Measurements from ENCODE around the gene SEMA6D.
"Not testable (repeated sequence)": the region's sequence is repeated elsewhere in the genome, so short reads cannot be mapped to it uniquely, and the experiment has no call there.

The SEMA6D gene

DNA sequence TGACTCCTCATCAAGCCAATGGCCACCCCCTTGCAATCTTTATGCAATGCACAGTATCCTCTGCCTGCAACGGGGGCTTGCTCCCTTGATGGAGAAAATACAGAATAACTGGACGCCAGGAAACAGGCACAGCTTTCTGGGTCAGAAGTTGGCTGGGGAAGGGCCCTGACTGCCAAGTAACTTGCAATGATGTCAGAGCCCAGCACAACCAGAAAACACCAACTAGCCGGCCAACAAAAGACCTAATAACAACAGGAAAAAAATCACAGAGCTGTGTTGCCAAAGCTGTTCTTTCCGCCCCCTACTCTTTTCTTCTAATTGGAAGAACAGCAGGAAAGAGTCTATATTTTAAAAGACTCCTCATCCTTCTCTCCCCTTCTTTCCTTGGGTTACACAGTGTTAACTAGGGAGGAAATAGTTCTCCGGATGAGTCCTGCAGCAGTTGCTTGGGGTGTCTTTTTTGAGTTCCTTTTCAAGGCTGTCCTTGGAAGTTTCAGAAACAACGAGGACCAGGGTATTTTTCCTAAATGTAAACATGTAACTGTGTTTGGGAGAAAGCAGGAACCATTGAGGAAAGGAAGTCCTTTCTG lies 1.4 kb upstream of the SEMA6D start:
- no peak for DNase-seq (ENCODE audit: low read depth, low spot score)

DNA sequence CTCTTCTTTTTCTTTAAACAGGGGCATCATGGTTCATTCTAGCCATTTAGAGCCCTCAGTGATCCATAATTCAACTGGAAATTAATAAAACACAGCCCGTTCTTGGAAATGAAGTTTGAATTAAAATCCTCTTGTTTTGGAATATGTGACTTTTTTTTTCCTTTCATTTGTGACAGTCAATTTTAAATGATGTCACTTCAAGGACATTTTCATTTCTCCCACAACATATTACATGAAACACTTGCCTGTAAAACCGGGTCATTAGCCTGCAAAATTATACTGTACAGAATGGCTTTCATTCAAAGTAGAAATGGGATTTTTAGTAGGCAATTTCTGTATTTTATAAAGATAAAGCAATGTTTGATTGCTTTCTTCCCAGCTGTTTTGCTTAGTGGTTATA lies 789 bp upstream of the SEMA6D start:
- no peak for DNase-seq (ENCODE audit: low read depth, low spot score)

DNA sequence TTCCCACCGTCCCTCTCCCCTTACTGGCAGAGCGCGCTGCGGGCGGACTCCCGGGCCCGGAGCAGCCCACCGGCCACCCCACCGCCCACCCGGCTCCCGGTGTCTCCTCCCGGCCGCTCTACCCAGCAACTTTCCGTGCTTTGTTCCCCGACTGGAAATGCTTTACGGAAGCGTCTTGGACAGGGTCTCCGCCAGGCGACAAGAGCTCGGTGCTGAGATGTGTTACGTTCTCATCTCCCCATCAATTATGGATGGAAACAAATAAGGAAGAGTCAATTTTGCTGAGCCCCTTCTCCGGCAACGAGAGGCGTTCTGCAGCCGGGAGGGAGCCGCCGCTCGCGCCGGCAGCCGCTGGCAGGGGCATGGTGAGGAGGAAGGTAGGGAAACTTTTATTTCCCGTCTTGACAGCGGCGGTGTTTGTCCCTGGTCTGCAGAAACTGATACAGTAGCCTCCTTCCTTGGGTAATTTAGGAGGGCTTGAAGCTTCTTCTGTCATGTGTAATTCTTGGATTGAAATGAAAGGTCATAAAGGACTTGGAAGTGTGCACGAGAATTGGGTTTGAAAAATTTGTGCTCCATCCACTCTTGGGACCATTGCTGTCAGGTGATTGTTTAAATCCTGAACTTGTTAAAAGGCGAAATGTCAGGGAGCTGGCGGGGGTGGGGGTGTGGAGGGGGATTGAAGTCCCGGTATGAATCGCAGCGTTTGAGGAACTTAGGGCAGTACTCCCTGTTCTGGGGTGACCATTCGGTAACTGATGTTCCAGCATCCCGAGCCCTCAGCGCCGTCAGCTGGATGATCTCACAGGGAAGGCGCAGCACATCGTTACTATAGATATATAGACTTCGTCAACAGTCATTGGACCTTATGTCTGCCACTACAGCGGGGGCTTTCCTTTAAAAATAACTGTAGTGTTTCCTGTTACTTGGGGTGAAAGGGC lies 1.5 kb downstream of the SEMA6D start:
- DNase-seq (ENCODE audit: low read depth, low spot score): no peak

DNA sequence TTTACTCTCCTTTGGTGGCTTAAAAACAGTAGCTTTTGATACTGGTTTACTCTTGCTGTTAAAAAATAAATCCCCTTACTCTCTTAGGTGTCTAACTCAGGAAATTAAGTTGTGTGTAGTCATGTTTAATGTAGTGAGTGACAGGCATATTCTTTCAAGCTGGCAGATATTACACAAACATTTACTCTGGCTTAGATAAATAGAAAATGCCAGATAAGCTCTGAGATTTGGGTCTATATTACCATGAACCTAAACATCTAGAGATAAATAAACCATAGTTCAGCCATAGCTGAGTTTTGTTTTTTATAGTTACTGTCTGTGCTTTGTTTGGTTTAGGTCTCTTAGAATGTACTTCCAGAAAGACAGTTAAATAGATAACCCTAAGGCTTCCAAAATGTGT lies 2.4 kb downstream of the SEMA6D start:
- no peak for DNase-seq (ENCODE audit: low read depth, low spot score)

DNA sequence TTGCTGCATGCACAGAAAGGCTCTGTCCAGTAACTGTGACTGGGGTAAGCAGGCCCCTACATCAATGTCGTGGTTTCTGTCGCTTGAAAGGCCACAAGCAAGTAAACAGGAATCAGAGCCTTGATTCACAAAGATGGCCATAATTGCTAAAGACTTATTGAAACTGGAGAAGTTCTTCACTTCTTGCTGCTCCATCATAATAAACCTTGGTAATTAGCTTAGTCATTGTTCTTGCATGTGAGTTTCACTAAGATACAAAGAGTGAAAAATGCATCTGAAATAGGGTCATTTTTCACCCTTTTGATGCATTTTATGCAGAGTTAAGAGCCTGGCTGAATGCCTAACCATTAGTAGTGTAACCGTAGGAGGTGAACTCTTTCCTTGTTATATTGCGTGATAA lies 3.2 kb downstream of the SEMA6D start:
- no peak for DNase-seq (ENCODE audit: low read depth, low spot score)

DNA sequence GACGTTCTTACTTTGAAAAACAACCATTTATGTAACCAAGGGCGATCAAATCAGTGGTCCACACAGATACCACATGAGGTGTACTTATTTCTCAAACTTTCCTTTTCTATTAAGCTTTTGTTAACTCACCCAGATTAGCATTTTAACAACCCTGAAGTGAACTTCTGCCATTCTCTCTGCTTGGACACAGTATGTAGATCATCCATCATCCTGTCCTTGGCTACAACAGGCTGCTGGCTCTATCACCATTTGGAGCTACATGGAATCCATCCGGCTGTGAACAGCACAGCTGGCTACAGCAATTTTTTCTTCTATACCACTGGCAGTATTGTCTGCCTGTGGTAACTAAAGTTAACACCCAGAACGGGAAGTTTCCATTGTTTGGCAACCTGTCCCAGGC lies 4.4 kb downstream of the SEMA6D start:
- DNase-seq (ENCODE audit: low read depth, low spot score): no peak

DNA sequence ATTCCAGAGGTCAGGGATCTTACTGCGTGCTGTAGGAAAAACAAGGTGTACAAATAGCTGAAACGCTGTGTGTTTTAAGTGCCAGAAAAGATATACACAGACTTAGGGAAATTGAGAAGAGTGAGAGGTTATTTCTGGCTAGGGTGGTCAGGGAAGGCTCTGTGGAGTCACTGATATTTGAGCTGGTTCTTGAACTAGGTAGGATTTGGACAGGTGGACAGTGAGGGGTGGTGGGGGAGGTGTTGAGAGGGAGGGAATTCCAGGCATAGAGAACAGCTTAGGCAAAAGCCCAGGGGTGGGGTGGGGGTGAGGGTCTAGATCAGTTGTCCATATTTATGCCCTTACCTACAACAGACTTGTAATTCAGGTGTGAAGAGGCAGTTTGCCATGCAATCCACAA lies 7.0 kb downstream of the SEMA6D start:
- no peak for DNase-seq (ENCODE audit: low read depth, low spot score)

DNA sequence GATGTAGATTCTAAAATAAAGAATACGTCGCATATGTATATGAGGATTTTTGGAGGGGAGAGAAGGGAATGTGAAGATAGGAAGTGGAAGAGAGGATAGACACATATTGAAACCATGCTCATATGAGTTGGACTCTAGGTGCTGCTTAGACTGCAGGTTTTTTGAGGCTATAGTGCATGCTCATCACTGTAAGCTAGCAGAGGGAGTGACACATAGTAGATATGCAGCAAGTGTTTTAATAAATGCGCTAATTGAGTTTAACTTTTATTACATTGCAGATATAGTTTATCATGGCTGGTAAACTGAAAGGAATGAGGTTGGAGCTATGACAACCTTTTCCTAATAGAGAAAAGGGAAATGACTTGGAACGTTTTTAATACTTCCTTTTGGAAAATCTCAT lies 7.7 kb downstream of the SEMA6D start:
- DNase-seq (ENCODE audit: low read depth, low spot score): no peak

DNA sequence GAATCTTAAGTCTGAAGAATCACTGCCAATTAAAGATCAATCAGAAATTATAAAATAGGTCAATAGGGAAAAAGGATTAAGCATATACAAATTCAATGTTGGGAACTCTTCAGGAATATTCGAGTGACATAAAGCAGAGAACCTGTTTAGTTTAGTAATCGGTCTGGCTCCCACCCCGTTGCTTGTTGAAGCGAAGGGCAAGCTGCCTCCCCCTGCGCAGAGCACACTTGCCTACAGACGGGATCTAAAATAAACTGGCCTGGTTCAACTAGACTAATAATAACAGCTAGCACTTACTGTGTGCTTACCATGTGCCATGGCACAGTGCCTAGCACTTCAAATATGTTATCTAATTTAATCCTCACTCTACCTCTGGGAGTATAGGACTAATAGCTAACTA lies 8.6 kb downstream of the SEMA6D start:
- no peak for DNase-seq (ENCODE audit: low read depth, low spot score)

DNA sequence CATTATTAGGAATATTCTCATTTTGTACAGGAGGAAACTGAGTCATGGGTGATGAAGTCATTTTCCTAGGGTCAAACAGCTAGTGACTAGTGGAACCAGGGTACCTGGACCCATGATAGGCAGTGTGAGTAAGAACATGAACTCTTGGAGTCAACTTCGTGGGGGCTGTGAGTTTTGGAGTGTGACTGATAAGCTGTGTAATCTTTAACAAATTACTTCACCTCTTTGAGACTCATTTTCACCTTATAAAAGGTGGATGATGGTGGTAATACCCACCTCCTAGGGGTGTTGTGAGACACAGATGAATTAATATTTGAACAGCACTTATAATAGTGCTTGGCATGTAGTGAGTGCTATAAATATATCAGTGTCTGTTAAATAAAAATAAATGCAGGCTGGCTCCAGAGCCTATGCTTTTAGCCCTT lies 9.1 kb downstream of the SEMA6D start:
- no peak for DNase-seq (ENCODE audit: low read depth, low spot score)

DNA sequence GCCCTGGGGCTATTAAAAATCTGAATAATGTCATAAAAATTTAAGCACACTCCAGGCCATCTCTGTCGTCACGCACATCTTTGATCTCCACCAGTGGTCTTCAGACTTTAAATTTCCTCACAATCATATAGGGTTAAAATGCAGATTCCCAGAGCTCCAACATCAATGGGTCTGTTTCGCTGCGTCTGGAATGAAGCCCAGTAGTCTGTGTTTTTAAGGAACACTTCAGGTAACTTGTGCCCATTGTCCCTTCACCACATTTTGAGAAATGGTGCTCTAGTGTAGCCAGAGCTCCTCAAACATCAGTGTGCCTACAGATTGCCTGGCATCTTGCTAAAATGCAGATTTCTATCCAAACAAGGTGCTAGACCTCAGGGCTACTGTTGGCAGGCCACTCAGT lies 9.8 kb downstream of the SEMA6D start:
- DNase-seq (ENCODE audit: low read depth, low spot score): no peak

DNA sequence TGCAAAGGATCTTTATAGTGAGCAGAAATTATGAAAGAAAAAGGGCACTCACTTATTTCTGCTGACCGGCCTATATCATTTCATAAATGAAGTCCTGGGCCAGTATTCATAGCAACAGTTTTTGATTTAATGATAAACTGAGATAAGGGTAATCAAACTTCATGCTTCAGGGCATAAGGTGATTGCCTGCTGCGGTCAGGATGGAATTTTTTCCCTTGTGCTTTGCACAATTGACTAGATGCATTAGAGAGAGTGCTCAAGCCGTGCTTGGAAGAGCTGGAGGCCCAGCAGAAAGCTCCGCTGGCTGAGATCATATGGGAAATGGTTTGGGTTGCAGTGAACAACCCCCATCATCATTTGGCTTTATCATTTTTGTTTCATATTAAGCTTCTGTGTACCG lies 10.4 kb downstream of the SEMA6D start:
- DNase-seq (ENCODE audit: low read depth, low spot score): no peak

DNA sequence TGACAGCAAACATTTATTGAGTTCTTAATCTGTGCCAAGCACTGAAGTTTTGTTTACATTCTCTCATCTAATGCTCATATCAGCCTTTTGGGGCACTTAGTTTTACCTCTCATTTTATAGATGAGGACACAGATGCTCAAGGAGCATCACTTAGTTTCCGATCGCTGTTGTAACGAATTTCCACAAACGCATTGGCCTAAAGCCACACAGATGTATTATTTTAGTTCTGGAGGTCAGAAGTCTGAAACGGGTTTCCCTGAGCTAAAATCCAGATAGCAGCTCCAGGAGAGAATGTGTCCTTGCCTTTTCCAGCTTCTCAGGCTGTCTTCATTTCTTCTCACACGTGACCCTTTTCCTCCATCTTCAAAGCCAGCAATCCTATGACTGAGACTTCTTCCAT lies 11.1 kb downstream of the SEMA6D start:
- no peak for DNase-seq (ENCODE audit: low read depth, low spot score)

DNA sequence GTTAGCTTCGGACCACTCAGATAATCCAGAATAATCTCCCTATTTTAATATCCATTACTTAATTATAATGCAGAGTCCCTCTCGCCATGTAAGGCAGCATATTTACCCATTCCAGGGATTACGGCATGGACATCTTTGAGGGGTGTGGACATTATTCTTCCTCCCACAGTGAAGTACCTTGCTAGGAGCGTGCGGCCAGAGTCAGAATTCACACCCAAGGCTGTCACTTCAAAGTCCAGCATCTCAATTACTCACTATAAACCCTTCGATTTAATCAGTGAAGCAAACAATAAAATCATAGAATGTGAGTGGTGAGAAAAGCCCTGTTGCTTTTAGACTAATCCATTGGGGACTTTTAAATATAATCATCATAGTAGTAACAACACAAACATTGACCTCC lies 11.6 kb downstream of the SEMA6D start:
- no peak for DNase-seq (ENCODE audit: low read depth, low spot score)

DNA sequence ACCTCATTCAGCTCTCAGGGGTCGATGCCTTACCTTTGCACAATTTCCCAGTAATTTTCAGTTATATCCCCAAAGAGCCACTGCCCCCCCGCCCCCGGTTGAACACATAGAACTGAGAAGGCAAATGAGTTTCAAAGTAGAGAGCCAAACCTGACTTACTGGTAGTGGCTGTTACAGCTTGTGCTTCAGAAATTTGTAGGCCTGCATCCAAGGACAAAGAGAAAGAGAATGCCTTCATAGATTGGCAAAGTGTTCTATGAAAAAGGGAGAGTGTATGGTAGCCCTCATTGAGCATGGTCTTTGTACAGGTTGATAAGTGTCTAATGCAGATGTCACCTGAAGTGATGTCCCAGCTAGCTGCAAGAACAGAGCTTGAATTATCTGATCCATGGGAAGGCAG lies 13.9 kb downstream of the SEMA6D start:
- no peak for DNase-seq (ENCODE audit: low read depth, low spot score)

DNA sequence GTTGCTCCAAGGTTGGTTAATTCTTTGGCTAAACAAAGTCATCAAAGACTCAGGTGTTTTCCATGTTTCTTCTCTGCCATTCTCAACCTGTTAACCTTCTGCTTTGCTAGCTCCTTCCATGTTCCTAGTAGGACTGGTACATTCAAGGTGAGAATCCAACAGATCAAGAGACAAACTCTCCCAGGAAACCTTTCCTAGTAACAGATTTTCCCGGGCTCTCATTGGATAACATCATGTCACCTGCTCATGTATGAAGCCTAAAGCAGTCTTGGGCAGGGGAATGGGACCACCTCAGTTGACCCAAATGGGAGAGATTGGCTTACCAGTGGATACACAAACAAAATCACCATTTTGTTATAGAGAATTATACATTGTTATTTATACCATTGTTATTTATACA lies 14.9 kb downstream of the SEMA6D start:
- no peak for DNase-seq (ENCODE audit: low read depth, low spot score)

DNA sequence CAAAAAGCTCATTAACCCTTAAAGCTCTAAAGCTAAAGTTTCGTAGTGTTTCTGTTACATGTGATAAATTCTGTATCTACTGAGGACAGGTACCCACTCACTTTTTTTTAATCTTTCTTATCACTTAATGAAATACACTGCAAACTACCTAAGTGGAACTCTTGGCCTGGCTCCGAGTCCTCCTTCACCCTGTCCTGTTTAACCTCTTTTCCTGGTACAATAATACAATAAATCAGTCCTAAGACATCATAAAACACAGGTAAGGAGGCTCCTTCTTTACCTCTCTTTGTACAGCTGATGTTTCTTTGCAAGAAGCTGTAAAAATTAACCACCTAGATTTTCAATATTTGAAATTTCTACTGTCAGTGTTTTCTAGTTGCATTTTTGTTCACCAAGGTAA lies 15.8 kb downstream of the SEMA6D start:
- DNase-seq (ENCODE audit: low read depth, low spot score): no peak

DNA sequence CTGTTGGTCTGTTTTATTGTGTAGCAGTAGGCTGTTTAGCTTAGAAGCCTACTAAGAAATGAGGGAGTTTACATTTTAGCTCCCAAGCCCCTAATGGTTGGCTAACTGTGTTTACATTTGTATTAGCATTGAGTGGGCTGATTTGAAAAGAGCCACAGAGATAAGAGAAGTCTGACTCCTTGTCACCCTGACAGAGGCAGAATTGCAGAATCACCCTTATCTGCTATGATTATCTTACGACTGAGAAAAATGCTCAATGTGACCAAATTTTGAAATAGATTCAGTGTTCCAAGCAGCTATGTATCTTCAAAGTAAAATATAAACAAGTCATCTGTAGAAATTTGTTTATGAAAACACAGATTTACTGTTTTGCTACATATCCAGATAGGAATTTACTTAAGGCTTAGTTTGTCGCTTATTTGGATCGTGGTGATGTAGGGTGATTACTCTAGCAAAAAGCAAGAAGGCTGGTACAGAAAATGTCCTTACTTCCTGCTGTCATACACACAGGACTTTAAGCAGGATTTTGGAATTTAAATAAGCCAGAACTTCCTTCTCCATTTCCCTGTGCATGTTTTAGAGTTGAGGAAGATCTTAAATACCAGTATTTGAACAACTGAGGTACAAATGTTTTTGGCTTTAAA lies 19.0 kb downstream of the SEMA6D start:
- no peak for DNase-seq (ENCODE audit: low read depth, low spot score)

DNA sequence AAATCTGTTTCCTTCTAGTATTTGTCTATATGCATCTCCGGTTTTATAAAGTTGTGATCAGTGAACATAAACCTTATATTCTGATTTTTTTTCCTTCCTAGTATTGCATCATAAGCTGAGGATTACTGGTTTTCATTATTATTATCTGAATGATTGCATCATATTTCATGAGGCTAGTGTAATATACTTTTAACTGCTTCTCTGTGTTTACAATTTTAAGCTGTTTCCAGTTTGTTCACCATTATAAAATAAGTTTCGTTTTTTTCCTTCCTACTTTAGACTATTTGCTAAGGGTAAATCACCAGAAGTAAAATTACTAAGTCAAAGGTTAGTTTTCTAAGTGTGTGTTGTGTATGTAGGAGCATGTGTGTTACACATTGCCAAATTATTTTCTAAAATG lies 20.2 kb downstream of the SEMA6D start:
- DNase-seq (ENCODE audit: low read depth, low spot score): no peak

DNA sequence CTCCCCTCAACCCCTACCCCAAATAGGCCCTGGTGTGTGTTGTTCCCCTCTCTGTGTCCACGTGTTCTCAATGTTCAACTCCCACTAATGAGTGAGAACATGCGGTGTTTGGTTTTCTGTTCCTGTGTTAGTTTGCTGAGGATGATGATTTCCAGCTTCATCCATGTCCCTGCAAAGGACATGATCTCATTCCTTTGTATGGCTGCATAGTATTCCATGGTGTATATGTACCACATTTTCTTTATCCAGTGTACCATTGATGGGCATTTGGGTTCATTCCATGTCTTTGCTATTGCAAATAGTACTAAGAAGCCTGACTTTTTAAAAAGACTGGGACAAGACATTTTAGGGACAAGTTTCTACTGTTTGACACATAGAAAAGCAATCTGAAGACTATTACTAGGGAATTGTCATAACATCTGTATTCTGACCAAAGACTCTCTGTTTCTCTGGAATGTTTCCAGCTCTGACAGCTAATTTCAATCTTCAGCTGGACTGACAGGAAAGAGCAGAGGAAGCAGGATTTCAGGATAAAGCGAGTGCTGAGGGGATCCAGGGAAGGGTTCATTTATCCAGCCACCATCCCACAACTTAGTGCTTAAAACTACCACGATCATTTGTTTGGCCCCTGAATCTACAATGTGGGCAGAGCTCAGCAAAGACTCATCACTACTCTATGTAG lies 21.0 kb downstream of the SEMA6D start:
- not testable (repeated sequence) for DNase-seq (ENCODE audit: low read depth, low spot score)

DNA sequence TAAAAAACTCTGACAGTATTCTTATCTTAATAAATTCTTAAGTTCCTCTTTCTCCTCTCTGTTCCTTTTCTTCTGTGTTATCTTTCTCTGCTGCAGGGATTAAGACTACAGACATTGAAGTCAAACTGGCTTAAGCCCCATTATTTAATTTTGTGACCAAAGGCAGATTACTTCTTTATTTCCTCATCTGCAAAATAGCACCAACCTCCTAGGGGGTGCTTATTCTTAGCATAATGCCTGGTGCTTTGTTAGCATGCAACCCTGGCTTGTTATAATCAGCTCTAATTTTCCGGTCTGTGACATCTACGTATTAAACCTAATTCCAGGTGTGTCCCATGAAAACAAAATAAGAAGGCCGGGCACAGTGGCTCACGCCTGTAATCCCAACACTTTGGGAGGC lies 23.8 kb downstream of the SEMA6D start:
- DNase-seq (ENCODE audit: low read depth, low spot score): no peak

DNA sequence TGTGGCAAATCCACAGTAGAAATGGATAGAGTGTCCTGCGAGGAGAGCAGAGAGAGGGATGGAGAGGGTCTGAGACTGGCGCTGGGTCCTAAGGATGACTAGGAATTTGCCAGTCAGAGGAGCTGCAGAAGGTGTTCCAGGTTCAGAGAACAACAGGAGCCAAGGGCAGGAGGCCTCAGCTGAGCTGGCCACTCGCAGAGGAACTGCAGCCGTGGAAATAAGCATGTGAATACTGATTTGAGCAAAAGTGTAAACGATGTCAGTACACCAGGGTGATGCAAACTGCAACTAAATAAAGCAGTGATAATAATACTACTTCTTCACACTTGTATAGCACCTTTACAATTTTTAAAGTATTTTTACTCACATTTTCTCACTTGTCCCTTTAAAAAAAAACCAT lies 24.6 kb downstream of the SEMA6D start:
- no peak for DNase-seq (ENCODE audit: low read depth, low spot score)

Data from brain pericyte (primary cell).